Stimulated activated CD4-positive, alpha-beta T cell treated with anti-CD3 and anti-CD28 coated beads, Interleukin-1b, Interleukin-23, amount 100 ng/mL, for 24 hours (primary cell): ENCODE results near the gene PITPNM1.
A peak's percentile ranks its signal among the peaks of the same experiment; 100 is the strongest.
"Not testable (repeated sequence)": the region's sequence is repeated elsewhere in the genome, so short reads cannot be mapped to it uniquely, and the experiment has no call there.

Source experiments
- DNase-seq, 4 experiments: peaks; one replicate each; pipeline ENCODE4 v3.0.0-alpha.2; 2020; ENCODE audit warnings: low read depth in 4 of 4, low spot score in 1 of 4

PITPNM1 gene

DNA sequence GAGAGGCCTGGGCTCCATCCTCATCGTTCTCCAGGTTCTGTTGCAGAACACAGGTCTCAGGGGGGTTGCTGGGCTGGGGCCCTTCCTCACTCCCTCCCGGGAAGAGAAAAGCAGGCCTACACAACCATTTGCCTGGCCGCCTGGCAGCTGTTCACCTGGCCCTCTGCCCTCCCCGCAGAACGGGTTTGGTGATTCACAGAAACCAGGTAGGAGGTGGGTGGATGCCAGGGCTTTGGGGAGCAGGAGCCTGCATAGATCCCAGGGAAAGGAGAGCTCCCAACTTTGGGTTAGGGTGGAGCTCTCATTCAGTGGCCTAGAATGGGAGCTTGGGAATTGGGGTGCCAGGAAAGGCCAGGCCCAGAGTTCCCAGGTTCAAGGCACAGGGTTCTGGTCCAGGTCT, 37.1 kb downstream of the PITPNM1 start:
- DNase-seq = no peak

DNA sequence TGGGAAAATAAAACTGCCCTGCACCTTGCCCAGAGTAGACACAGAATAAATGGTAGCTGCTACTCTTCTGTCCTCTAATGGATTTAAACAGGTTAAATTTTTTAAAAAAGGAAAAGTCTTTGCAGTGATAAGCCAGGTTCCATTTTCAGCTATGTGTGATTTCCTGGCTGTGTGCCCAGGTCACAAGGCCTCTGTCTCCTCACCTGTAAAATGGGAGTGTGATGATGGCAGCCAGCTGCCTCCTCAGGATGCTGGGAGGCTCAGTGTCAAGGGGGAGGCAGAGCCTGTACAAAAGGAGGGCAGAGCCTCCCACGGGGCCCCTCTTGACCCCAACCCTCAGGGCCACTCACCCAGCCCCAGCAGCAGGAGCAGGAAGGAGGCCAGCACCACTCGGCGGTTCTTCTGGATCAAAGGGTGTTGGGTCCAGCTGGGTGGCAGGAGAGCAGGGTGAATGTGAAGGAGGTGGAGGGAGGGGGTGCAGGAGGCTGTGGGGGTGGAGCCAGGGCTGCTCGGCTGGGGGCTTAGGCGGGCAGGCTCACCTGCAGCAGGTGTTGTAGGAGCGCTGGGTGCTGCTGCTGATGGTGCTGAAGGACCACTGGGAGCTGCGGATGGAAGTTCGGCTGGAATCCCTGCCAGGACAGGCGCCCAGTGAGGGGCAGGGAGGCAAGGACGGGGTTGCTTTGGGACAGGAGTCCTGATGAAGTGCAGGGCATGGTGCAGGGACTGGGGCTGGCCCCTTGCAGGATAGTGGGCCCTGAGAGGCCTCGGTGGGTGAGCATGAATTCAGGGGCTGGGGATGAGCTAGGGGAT, 38.0 kb downstream of the PITPNM1 start:
- DNase-seq = no peak

DNA sequence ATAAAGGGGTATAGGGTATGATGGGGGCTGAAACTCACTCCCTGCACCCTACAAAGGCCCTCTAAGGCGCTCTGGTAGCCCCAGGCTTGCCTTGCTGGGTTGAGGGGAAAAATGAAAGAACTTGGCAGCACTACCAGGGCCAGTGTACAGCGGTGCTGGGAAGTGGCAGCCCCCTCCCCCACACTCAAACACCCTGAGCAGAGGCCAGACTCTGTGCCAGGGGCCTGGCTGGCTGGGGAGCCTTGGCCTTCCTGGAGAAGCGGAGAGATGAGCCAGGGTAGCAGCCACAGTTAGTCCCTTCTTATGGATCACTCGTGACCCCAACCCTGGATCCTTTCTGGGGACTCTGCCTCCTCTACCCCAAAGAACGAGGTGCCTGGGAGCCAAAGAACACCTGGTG, 38.8 kb downstream of the PITPNM1 start:
- DNase-seq = no peak

DNA sequence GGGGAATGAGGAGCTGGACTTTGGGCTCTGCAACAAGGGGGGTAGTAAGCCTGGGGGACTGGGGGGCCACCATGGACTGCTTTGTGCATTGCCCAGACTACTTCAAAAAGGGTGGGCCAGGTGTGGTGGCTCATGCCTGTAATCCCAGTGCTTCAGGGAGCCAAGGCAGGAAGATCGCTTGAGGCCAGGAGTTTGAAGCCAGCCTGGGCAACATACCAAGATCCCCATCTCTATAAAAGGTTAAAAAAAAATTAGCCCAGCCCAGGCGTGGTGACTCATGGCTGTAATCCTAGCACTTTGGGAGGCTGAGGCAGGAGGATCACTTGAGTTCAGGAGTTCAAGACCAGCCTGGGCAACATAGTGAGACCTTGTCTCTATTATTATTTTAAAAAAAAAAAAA, 39.6 kb downstream of the PITPNM1 start:
- not testable (repeated sequence) for DNase-seq

DNA sequence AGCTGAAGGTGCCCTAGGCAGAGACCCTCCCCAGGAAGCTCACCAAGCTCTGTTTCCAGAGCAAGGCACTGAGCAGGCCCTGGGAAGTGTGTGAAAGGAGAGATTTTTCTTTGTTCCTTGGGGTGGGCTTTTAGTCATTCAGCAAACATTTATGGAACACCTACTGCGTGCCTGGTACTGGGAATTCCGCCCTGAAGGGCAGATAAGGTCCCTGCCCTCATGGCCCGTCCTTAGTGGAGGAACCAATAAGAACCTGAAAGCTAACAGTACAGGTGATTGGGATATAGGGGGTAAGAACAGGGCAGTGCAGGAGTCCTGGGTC, 40.0 kb downstream of the PITPNM1 start:
- no peak for DNase-seq

DNA sequence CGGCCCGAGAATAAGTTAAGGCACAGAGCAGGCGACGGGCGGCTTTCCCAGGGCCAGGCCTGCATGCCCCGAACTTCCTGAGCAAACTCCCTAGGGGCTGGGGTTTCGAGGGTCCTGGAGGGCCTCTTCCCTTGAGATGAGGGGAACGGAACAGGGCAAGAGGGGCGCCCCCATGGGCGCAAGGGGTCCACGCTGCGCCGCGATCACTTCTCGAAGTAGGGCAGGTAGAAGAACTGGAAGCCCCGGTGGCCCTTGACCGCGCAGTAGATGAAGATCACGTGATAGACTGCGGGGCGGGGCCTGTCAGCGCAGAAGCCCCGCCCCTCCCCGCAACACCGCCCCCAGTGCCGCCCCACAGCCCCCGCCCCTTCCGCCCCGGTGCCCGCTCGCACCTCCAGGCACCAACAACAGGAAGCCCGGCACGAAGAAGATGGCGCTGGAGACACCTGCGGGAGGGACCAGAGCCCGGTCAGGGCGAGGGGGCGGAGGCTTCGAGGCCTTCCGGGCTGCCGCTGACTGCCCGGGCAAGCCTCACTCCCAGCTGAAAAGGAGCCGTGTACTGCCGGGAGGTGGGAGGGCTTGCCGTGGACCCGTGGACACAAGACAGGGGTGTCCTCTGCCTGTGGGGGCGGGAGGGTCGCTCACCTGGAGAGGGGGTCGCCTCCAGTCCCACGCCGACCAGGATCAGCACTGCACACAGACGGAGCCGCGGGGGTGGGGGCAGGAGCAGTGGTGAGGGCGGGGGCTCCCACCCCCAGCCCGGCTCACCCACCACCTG, 40.6 kb downstream of the PITPNM1 start:
- DNase-seq = peak; percentile 82 to 90 (median 86)

DNA sequence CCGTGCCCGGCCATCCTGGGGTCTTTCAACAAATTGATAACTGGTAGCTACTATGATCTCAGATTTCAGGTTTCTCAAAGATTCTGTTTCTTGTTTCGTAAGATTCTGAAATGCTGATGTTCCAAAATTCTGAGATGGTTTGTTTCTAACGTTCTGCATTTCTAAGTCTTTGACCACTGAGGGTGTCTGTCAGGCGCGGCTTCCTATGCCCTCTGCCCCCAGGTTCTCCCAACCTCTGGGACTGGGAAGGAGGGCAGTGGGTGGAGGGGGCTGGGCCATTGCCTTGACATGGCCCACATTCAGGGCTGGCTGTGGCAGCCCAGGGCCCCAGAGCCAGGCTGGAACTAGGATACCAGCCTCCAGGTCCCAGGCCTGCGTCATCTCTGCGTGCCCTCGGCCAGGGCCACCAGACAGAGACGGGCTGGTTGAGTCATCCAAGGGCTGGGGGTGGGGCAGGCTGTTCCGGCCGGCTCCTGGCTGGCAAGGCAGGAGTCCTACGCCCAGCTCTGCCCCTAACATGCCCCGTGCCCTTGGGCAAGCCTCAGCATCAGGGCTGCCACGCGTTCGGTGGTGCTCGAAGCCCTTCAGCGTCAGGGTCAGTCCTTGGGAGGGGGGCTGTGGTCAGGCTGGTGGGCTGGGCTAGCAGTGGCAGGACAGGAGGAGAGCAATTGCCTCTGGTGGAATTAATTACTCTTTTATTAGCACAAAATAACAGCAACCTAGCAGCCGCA, 41.3 kb downstream of the PITPNM1 start:
- no peak for DNase-seq

DNA sequence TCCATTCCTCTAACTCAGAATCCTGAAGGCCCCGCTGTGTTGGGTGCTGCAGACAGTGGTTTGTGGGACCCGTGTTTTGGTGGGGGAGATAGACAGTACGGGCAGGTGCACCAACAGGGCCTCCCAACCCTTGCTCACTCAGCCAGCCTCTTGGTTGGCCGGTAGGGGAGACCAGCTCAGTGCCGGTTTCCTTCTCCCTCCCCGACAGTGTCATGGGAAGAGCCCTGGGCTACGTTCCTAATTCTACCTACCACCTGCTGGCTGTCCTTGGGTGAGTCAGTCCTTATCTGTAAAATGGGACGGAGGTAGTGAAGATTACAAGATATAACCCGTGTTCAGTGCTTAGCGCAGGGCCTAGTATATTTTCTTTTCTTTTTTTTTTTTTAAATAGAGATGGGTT, 42.0 kb downstream of the PITPNM1 start:
- DNase-seq = no peak

DNA sequence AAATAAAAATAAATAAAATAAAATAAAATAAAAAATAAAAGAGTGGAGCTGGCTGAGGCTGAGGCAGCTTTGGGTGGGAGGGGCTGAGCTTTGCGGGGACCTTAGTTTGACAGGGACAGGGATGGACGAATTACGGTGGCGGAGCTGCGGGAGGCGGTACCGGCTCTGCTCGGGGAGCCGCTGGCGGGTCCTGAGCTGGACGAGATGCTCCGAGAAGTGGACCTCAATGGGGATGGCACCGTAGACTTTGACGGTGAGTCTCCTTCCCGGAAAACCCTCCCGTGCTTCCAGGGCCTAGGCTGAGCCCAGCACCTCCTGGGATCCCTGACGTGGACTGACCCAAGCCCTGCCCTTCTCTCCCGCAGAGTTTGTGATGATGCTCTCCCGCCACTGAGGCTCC, 46.9 kb downstream of the PITPNM1 start:
- no peak for DNase-seq

DNA sequence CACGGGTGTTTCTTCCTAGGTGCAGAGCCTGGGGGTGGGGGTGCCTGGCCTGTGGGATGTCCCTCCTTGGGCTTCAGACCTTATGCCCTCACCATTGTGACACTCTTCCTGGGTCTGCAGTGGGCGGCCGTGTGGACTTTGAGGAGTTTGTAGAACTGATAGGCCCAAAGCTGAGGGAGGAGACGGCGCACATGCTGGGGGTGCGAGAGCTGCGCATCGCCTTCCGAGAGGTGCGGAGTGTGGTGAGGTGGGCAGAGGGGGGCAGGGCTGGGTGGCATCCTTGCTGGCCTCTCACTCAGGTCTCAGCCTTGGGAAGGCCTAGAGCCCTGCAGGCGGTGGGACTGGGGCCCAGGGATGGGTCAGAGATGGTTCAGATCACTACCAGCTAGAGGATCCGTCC, 47.7 kb downstream of the PITPNM1 start:
- no peak for DNase-seq

DNA sequence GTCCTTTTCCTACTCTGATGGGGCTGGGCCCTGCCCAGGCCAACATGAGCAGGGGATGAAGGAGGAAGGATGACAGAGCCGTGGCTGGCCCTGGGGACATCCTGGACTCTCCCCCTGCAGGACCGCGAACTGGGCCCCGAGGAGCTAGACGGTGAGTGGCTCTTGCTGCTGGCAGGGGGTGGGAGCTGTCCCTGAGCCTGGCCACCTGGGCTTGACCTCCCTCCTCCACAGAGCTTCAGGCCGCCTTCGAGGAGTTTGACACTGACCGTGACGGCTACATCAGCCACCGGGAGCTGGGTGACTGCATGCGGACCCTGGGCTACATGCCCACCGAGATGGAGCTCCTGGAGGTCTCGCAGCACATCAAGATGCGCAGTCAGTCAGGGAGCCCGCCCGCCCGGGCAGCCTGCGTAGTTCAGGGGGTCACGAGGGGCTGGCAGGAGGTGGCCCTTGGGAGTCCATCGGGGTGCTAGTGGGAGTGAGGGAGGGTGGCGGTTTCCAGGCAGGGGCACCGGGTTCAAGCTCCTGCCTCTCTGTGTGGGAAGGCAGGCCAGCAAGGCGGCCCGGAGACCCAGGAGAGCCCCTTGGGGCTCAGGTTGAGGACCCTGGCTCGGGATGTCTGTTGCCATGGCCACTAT, 49.0 kb downstream of the PITPNM1 start:
- no peak for DNase-seq

DNA sequence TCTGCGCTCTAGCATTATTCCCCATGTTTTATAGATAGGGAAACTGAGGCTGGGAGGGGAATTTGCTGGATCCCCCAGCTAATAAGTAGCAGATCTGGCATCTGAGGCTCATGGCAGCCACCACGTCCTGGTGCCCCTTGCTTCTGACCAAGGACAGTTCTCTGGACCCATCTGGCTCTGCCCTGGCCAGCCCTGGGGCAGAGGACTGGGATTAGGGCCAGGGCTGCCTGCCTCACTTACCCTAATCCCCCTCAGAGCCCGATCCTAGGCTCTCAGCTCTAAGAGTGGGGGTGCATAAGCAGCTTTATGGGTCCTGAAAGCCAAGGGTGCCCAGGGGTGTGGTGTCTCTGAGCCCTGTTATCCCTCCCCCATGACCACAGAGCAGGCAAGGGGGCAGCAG, 50.1 kb downstream of the PITPNM1 start, which contains the start of gene CABP4:
CABP4 (plus strand) TSS at position 301 of the 400 bp plus-strand sequence; CDS start at position 371, 70 bp downstream.
- DNase-seq = no peak

DNA sequence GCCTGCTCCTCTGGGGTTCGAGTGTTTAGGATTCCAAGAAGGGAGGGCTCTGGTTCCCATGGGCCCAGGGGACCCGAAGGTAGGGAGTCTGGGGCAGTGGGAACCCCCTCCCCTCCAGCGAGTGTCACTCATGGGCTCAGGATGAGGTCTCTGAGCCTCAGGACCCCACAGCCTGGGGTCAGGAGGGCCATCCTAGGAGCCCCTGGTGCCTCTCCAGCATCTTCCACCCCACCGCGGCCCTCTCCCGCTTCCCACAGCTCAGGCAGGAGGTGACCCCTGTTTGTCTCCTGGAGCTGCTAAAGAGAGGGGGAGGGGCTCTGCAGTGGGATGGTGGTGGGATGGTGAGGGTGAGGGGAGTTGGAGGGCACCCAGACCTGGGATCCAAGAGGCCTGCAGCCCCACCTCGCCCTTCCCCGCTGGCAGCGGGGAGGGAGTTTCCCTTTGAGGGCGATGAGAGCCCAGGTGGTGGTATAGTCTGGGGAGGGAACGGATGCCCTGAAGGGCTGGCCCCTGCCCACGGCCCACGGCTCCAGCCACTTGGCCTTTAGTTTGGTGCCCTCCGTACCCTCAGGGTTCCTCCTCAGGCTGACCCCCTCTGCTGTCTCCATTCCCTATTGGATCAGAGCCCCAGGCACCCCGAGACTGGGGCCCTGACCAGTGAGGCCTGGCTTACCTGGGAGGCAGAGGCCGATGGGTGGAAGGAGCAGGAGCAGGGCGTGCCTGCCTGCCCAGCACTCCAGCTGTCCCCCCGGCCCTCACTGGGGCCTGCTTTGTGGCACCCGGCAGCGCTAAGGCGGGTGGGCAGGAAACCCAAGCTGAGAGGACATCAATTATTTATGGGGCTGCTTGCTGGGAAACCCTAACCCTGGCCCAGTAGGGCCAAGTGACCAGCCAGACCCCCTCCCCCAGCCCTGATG, 51.1 kb downstream of the PITPNM1 start:
- no peak for DNase-seq

DNA sequence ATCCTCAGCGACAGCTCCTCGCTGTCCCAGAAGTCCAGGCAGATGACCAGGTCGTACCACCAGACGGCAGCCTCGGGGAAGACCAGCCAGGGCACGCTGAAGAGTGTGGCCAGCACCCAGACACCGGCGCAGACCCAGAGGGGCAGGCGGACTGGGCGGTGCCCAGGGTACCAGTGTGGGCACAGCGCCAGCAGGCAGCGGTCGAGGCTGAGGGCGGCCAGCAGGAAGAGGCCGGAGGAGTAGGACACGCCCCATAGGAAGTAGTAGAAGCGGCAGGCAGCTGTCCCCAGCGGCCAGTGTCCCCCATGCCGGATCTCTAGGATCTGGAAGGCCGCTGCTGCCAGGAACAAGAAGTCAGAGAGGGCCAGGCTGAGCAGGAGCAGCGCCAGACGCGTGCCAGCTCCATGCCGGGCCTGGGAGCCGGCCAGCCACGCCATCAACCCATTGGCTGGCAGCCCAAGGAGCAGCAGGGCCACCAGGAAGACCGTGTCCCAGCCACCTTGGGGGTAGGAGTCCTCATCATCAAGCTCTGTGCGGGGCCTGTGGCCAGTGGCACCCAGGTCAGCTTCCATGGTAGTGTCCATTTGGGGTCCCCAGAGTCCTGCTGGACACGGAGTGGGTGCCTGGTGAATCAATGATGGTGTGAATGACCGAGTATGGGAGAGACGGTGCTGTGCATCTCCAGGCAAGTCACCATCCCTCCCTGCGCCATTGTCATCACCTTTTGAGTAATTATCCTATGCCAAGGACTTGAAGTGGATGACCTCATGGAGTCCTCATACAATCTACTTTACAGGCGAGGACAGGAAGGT, 52.8 kb downstream of the PITPNM1 start, which contains the start of gene GPR152:
GPR152 (minus strand) TSS at position 589 of the 812 bp plus-strand sequence; CDS start at position 584, 5 bp downstream.
- no peak for DNase-seq

DNA sequence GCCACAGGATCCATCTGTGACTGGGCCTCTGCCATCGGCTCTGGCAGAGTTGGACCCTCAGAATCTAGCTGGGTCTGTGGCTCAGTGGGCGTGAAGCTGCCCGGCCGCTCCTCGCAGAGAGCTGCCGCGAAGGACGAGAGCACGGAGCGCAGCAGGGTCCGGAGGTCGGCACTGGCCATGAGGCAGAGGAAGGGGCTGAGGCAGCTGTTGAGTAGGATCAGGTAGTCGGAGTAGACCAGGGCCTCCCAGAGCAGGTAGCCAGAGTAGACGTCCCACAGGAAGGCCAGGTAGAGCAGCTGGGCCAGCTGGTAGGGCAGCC, 53.5 kb downstream of the PITPNM1 start:
- DNase-seq = no peak

DNA sequence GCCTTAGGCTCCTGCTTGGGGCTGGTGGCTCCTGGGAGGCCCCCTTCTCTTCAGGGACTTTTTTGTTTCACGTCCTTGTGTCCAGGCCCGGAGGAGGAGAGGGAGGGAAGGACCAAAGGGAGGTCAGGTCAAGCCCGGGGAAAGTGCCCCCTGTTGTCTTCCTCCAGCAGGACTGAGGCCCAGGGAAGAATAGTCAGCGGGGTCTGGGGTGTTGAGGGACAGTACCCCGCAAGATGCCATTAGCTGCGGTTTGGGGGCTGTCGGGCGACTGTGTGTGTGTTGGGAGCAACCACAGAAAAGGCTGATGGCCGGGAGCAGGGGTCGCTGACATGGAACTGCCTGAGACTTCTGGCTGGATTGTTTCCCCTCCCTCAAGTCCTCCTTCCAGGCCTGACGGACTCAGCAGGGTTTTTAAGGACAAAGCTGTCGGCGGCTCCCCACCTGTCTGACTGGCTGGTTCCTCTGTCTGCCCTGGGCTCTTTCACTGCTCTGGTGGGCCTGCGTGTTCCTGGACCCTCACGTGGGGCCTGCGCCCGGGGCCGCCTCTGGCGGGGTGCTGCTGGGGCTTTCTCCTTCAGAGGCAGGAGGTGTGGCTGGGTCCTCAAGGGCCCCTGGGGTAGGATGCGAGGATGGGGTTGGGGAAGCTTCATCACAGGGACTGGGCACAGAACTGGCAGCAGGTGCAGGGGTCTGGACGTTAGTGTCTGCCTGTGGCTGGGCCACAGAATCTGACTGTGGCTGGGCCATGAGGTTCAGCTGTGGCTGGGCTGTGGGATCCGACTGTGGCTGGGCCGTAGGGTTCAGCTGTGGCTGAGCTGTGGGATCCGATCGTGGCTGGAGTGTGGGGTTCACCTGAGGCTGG, 54.1 kb downstream of the PITPNM1 start:
- no peak for DNase-seq

DNA sequence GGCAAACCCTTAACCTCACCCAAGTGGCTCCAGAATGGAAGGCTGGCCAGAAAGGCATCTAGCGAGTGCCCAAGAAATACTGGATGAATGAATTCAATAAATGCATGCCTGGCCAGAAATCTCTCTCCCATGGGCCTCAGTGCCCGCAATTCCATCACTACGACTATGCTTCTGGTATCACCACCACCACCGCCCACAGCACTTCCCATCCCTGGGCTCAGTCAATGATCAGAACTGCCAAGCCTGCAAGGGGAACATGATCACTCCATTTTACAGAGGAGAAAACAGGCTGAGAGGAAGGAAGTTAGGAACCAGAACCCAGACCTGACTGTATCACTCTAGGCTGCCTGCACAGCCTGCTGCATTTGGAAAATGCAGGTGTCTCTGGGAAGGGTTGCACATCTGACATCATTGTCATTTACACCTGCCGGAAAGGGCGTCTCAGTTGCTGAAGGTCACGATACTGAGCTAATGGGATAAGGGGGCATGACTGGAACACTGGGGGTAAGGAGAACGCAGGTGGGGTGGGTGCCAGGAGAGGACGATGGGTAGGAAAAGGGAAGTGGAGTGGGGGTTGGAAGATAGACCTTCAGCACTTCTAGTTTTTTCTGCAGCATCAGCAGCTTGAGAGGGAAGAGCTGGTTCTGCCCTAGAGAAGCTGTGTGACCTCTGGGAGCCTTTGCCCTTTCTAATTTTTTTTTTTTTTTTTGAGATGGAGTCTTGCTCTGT, 55.9 kb downstream of the PITPNM1 start:
- DNase-seq = no peak

DNA sequence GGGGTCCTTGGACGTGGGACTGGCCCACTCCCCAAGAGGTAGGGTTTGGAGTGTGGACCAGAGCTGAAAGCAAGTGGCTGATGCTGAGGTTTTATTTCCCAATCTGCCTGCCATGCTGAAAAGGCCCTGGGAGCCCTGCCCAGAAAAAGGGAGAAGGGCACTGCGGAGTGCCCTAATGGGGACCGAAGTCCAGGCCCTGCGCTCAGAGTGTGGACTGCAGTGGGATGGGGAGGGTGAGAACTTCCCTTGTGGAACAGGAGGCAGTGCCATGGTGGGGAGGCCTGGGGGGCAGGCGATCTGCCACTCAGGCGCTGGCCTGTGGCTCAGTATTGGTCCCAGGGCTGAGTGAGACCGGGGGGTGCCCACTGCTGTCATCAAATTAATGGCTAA, 56.9 kb downstream of the PITPNM1 start:
- no peak for DNase-seq
